Uterus (tissue), 4 donors: ENCODE measurements around the gene RAB26. TPM values are rescaled to one million over a fixed set of nuclear protein-coding genes. Genes with fewer than 3 reads are reported as not detected.

Experiments
- DNase-seq, 2 donors: peaks; one replicate each; pipeline ENCODE4 v3.0.0-alpha.2; 2019 to 2020
- H3K27ac ChIP-seq, 2 donors: fragments of 200-600 bp; sonication (generic); 1 replicate in 1 of 2; 2 replicates in 1 of 2; pipeline ENCODE4 v1.5.1; 2016 to 2018
- H3K27me3 ChIP-seq, 2 donors: fragments of 200-600 bp; sonication (generic); one replicate each; pipeline ENCODE4 v1.5.1; 2018 to 2019; ENCODE audit warnings: control low read depth in 1 of 2
- H3K36me3 ChIP-seq, 2 donors: fragments of 200-600 bp; sonication (generic); one replicate each; pipeline ENCODE4 v1.5.1; 2019; ENCODE audit warnings: control low read depth in 1 of 2
- H3K4me1 ChIP-seq, 2 donors: fragments of 200-600 bp; sonication (generic); one replicate each; pipeline ENCODE4 v1.5.1; 2018 to 2019; ENCODE audit warnings: control low read depth in 1 of 2
- H3K4me3 ChIP-seq, 2 donors: fragments of 200-600 bp; sonication (generic); 1 replicate in 1 of 2; 2 replicates in 1 of 2; pipeline ENCODE4 v1.5.1; 2018 to 2019; ENCODE audit warnings: mild to moderate bottlenecking in 1 of 2
- H3K9me3 ChIP-seq, 2 donors: fragments of 200-600 bp; sonication (generic); one replicate each; pipeline ENCODE4 v1.5.1; 2019; ENCODE audit warnings: control low read depth in 1 of 2
- CTCF ChIP-seq, 4 experiments: fragments of 200-600 bp in 2 of 4; fragments of 450-650 bp in 2 of 4; sonication (generic) in 2 of 4; IDR thresholded peaks; one replicate each; pipeline ENCODE4 v1.5.1; 2016 to 2019; ENCODE audit warnings: antibody characterized with exemption in 4 of 4, mild to moderate bottlenecking in 2 of 4, moderate library complexity in 1 of 4
- POLR2A ChIP-seq, 2 donors: fragments of 450-650 bp; IDR thresholded peaks; one replicate each; pipeline ENCODE4 v1.6.1; 2016; ENCODE audit warnings: antibody characterized with exemption in 2 of 2, mild to moderate bottlenecking in 1 of 2, moderate library complexity in 1 of 2
- intact Hi-C: fragments of 100-400 bp; cut with DNase I; formaldehyde crosslinking; loops from one replicate; pipeline ENCODE4 v1.15.1; 2023; ENCODE audit warnings: low total_unique reads
- total RNA-seq, 4 donors: library from RNA; depleted of rRNA in 3 of 4; stranded (reverse); fragments of >200 nt in 3 of 4; gene quantifications; one replicate each; pipeline versions ENCODE4 v1.1.0 to v1.2.4, GENCODE V29; 2014 to 2023
- donor health status: DM: yes; HTN: yes; CAD: no.

Gene RAB26
- total RNA-seq, 4 donors from 2014 or later: 0.21 TPM; not detected in 3

DNA sequence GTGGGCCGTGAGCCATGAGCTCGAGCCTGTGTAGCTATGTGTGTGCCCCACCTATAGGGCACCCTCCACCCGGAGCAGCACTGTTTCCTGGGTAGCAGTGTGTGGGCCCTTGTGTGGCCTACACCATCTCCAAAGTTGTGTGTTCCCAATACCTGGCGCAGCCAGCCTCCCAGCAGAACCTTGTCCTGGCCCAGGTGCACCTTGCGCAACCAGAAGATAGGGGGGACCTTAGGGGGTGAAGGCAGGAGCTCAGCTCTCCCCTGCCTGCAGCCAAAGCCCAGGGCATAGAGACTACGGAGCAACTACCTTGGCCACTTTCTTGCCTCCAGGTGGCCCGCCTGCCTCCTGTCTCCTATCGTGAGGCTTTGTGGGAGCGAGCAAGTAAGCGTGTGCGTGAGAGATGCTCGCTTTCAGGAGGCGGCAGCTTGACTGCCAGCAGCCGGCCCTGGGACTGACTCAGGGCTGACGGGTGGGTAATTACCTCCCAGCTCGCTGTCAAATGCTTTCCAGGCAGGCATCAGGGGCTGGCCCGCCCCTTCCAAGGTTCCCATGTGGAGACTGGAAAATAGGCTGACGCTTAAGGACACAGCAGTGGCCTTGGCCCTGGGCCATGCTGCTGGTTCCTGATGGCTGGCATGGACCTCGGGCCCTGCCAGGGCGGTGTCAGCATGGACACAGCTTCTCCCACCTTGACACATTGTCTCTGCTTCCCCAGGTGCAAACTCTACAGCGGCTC is 26.1 kb downstream of the RAB26 start:
- no peaks in the 10 kb centered on the region for H3K36me3 ChIP-seq
- H3K27ac ChIP-seq: no peak overlapping the region

DNA sequence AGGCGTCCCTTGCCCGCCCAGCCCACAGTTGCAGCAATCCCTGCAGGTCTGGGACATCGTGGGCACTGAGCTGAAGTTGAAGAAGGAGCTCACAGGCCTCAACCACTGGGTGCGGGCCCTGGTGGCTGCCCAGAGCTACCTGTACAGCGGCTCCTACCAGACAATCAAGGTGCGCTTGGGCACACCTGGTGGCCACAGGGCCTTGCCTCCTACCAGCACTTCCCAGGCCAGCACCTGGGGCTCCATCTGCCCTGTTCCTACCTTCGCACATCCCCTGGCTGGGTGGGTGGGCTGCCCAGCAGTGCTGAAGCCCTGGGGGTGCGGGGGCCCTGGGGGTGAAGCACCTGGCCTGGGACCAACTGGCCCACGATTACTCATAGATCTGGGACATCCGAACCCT is 27.0 kb downstream of the RAB26 start:
- no peak for TF ChIP-seq CTCF (IDR thresholded peaks at IDR 0.05)
- no peak for TF ChIP-seq POLR2A (IDR thresholded peaks at IDR 0.05)
- intact Hi-C loops: no loop called here
- Histone ChIP-seq H3K27me3 (no peaks in the 10 kb centered on the region), H3K36me3 (no peaks in the 10 kb centered on the region), H3K9me3 (no peaks in the 10 kb centered on the region), H3K27ac (no peak overlapping the region), H3K4me1 (no peaks in the 10 kb centered on the region), H3K4me3 (no peak overlapping the region)
- DNase-seq: no peak

More for the DNA sequence above, 26.1 kb downstream of the RAB26 start:
- TF ChIP-seq CTCF (IDR thresholded peaks at IDR 0.05) (no peak), POLR2A (IDR thresholded peaks at IDR 0.05) (no peak)
- no peak for DNase-seq
- Histone ChIP-seq H3K27me3 (no peaks in the 10 kb centered on the region), H3K4me3 (no peak overlapping the region), H3K4me1 (no peaks in the 10 kb centered on the region), H3K9me3 (no peaks in the 10 kb centered on the region)
- intact Hi-C loops: no loop called here

GRCh38 chr16:2176047-2176446 is 27.6 kb downstream of the RAB26 start:
- intact Hi-C loops: no loop called here
- Histone ChIP-seq H3K9me3 (no peaks in the 10 kb centered on the region), H3K27ac (no peak overlapping the region), H3K4me1 (no peaks in the 10 kb centered on the region), H3K36me3 (no peaks in the 10 kb centered on the region), H3K4me3 (no peak overlapping the region), H3K27me3 (no peaks in the 10 kb centered on the region)
- TF ChIP-seq POLR2A (IDR thresholded peaks at IDR 0.05) (no peak), CTCF (IDR thresholded peaks at IDR 0.05) (no peak)
- DNase-seq: no peak

- no peak overlapping the region for H3K27ac ChIP-seq
- no peak overlapping the region for H3K4me3 ChIP-seq
- no peaks in the 10 kb centered on the region for H3K4me1 ChIP-seq
- no peaks in the 10 kb centered on the region for H3K27me3 ChIP-seq
- DNase-seq: no peak
- no peaks in the 10 kb centered on the region for H3K9me3 ChIP-seq
- TF ChIP-seq CTCF (IDR thresholded peaks at IDR 0.05) (no peak), POLR2A (IDR thresholded peaks at IDR 0.05) (no peak)
- H3K36me3 ChIP-seq: no peaks in the 10 kb centered on the region
- intact Hi-C loops: no loop called here
Observed at GRCh38 chr16:2177101-2177500, 28.7 kb downstream of the RAB26 start.

GRCh38 chr16:2177561-2177960 is 29.1 kb downstream of the RAB26 start:
- Histone ChIP-seq H3K9me3 (no peaks in the 10 kb centered on the region), H3K4me1 (no peaks in the 10 kb centered on the region), H3K27ac (no peak overlapping the region), H3K27me3 (no peaks in the 10 kb centered on the region), H3K4me3 (no peak overlapping the region), H3K36me3 (no peaks in the 10 kb centered on the region)
- no peak for TF ChIP-seq CTCF (IDR thresholded peaks at IDR 0.05)
- no peak for TF ChIP-seq POLR2A (IDR thresholded peaks at IDR 0.05)
- intact Hi-C loops: no loop called here
- no peak for DNase-seq
